Choroid plexus epithelial cell (primary cell): Measurements from ENCODE around the gene CHD5.
A peak's percentile ranks its signal among the peaks of the same experiment; 100 is the strongest.

ENCODE experiments used
- DNase-seq: peaks from one replicate; pipeline ENCODE4 v3.0.0-alpha.2; 2010; ENCODE audit warnings: low read depth
- H3K4me3 ChIP-seq: 2 replicates; pipeline ENCODE4 v1.5.1; 2011; ENCODE audit warnings: low read depth, mild to moderate bottlenecking, control low read depth, low read length, moderate library complexity
- TF ChIP-seq, protein P1 (sequence below): conservative IDR thresholded peaks from 2 replicates; pipeline ENCODE4 v1.5.1; 2011; ENCODE audit warnings: low read depth, mild to moderate bottlenecking, control low read depth, inconsistent platforms, low read length, moderate library complexity

CHD5 gene

DNA sequence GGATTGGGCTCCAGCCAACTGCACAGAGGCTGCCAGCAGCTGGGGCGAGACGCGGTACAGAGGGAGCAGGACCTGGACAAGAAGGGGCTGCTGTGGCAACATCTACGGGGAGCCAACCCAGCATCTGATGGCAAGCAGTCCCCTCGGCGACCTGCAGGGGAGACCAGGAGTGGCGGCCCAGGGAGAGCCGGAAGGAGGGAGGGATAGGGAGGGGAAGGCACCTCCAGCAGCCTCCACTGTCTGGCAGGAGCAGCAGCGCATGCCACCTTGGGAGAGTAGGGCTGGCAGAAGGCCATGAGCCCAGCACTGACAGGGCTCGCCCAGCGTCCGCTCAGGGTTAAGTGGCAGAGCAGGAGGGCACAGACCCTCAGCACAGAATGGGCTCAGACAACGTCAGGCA is 17.3 kb downstream of the CHD5 start:
- no peak for DNase-seq
- TF ChIP-seq, protein P1, sequence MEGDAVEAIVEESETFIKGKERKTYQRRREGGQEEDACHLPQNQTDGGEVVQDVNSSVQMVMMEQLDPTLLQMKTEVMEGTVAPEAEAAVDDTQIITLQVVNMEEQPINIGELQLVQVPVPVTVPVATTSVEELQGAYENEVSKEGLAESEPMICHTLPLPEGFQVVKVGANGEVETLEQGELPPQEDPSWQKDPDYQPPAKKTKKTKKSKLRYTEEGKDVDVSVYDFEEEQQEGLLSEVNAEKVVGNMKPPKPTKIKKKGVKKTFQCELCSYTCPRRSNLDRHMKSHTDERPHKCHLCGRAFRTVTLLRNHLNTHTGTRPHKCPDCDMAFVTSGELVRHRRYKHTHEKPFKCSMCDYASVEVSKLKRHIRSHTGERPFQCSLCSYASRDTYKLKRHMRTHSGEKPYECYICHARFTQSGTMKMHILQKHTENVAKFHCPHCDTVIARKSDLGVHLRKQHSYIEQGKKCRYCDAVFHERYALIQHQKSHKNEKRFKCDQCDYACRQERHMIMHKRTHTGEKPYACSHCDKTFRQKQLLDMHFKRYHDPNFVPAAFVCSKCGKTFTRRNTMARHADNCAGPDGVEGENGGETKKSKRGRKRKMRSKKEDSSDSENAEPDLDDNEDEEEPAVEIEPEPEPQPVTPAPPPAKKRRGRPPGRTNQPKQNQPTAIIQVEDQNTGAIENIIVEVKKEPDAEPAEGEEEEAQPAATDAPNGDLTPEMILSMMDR, result no peak
- H3K4me3 ChIP-seq, result no peak overlapping the region

DNA sequence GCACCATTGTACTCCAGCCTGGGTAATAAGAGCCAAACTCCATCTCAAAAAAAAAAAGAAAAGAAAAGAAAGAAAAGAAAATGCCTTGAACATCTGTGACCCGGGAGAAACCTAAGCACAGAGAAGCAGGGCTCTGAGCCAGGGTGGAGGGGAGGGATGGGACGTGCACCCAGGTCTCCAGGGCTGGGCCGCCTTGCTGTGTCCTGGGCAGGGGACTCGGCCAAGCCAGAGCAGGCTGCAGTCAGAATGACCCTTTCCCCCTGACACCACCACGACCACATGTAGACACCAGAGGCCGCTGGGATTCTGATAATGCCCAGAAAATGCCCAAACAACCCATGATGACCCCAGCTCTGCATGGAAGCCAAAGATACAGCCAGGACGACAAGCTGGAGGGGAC is 17.8 kb downstream of the CHD5 start:
- TF ChIP-seq, protein P1, result no peak
- no peak for DNase-seq
- no peak overlapping the region for H3K4me3 ChIP-seq

DNA sequence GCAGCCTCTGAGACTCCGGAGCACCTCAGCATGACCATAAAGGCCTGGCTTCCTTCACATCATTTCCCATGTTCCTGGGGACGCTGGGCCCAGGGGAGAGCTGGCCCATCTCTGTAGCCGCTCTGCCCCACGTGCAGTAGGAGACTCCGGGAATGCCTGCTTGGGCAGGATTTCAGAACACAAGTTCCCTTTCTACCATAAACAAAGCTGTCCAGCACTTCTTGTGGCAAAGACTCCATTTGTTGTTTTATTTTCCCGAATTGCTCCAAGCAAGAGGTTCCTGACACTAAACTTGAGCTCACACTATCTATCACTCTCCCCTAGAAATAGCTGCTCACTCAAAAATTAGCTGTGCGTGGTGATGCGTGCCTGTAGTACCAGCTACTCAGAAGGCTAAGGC is 21.9 kb downstream of the CHD5 start:
- H3K4me3 ChIP-seq, result no peak overlapping the region
- TF ChIP-seq, protein P1, result no peak
- peak; percentile 12 for DNase-seq

DNA sequence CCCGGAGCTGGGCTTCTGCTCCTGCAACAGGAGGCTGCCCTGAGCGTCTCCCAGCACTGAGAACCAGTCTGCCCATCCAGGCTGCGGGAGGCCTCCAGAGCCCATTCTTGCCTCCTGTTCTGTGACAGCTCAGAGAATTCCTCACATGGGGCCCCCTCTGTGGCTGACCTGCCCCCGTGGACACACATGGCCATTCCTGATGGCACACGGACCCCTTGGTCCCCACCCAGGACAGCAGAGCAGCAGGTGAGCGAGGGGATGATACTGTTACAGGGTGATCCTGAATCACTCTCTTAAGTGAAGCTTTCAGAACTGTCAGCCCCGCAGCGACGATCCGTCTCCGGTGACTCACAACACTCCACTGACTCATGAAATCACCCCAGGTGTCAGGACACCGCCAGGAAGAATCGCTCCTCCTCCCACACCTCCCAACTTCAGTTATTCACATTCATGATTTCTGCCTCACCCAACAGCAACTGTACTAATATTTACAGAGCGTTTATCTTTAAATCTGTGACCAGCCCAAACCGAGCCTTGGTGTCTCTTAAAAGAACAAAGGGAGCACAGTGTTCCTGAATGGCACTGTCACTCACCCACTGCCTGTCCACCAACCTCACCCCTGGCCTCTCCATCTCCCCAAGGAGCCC is 22.5 kb downstream of the CHD5 start:
- peak; percentile 60 for DNase-seq
- H3K4me3 ChIP-seq, result no peak overlapping the region
- TF ChIP-seq, protein P1, result no peak

DNA sequence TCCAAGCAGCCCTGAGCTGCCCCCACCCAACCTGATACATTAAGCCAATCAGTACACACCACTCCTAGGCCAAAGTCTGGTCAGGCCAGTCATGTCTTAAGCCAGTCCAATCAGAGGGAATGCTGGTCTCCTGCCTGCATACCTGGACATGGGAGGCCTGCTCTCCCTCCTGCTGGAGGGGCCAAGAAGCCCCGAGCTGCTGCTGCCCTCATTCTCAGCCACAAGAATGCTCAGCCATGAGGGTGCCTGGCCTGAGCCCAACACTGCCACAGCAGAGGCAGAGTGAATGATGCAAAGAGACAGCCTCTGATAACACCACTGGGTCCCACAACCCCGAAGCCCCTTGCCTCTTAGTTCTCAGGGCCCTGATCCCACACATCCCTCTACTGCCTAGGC is 23.0 kb downstream of the CHD5 start:
- TF ChIP-seq, protein P1, result no peak
- no peak overlapping the region for H3K4me3 ChIP-seq
- DNase-seq, result peak; percentile 55

DNA sequence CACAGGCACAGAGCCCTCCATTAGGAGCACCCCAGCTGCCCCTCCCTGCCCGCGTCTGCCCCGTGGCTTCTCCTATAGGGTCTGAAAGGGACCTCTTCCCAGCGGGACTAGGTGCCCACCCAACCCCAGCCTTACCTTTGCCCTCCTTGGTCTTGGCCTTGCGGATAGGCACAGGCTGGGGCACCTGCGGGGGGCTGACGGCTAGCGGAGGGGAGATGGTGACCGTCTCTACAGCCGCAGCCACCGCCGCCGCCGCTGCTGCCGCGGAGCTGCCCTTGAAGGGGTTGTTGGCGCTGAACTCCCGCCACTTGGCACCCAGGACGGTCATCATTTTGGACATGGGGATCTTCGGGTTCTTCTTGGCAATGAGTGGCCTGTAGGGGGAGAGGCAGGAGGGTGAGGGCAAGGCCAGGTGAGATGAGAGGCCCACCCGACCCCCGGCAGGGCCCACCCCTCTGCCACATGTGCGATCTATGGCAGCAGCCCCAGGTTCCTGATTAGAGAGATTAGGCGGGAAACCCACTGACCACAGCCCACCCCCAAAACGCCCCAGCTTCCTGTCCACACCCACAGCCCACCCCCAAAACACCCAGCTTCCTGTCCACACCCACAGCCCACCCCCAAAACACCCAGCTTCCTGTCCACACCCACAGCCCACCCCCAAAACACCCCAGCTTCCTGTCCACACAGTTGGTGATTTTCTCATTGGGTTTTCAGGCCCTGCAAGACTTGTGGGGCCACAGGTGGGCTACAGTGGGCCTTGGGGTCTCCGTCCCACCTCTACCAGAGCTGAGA is 25.4 kb downstream of the CHD5 start:
- DNase-seq, result no peak
- H3K4me3 ChIP-seq, result no peak overlapping the region
- TF ChIP-seq, protein P1, result no peak
